ENCODE results near the gene RPS18.

GRCh38 chr6:33288921-33289783 lies 17.3 kb downstream of the RPS18 start, which contains the start of the genes PFDN6 and WDR46:
- TF ChIP-seq GABPA (IDR thresholded peaks at IDR 0.05; ENCODE audit: low read depth), result peak; percentile 100
- TF ChIP-seq EZH2 (IDR thresholded peaks at IDR 0.05; ENCODE audit: borderline replicate concordance, control insufficient read depth, low read depth, low read length), result no peak
- TF ChIP-seq ZBTB40 (IDR thresholded peaks at IDR 0.05; ENCODE audit: borderline replicate concordance), result peak; percentile 99
- no peak for TF ChIP-seq ZNF274 (IDR thresholded peaks at IDR 0.05; ENCODE audit: insufficient read depth, insufficient read length)
- TF ChIP-seq RFX5 (IDR thresholded peaks at IDR 0.05; ENCODE audit: low read depth, low read length), result no peak
- TF ChIP-seq FOXM1 (IDR thresholded peaks at IDR 0.05; ENCODE audit: low read depth, low read length), result no peak
